Measurements from ENCODE around the gene NAA35.

DNA sequence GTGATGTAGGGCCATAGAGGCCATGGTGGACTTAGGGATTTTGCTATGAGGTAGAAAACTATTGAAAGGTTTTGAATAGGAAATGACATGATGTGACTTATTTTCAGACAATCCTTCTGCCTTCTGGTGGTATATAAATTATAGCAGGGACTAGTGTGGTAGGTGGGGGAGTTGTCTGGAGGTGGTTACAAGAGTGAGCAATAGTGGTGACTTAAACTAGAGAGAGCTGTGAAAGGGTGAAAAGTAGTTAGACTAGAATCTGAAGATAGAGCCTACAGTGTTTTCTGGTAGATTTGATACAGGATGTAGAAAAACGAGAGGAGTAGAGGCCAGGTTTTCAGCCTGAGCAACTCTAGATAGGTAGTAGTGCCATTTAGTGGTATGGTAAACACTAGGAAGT lies 32.3 kb downstream of the NAA35 start:
- TF ChIP-seq, protein P1, sequence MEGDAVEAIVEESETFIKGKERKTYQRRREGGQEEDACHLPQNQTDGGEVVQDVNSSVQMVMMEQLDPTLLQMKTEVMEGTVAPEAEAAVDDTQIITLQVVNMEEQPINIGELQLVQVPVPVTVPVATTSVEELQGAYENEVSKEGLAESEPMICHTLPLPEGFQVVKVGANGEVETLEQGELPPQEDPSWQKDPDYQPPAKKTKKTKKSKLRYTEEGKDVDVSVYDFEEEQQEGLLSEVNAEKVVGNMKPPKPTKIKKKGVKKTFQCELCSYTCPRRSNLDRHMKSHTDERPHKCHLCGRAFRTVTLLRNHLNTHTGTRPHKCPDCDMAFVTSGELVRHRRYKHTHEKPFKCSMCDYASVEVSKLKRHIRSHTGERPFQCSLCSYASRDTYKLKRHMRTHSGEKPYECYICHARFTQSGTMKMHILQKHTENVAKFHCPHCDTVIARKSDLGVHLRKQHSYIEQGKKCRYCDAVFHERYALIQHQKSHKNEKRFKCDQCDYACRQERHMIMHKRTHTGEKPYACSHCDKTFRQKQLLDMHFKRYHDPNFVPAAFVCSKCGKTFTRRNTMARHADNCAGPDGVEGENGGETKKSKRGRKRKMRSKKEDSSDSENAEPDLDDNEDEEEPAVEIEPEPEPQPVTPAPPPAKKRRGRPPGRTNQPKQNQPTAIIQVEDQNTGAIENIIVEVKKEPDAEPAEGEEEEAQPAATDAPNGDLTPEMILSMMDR (IDR thresholded peaks at IDR 0.05) = no peak
- no peak for TF ChIP-seq TEAD4 (CRISPR knock-in tag; IDR thresholded peaks at IDR 0.05)
- TF ChIP-seq, protein P2, sequence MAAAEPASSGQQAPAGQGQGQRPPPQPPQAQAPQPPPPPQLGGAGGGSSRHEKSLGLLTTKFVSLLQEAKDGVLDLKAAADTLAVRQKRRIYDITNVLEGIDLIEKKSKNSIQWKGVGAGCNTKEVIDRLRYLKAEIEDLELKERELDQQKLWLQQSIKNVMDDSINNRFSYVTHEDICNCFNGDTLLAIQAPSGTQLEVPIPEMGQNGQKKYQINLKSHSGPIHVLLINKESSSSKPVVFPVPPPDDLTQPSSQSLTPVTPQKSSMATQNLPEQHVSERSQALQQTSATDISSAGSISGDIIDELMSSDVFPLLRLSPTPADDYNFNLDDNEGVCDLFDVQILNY (CRISPR knock-in tag; IDR thresholded peaks at IDR 0.05) = no peak
- TF ChIP-seq NR3C1 (CRISPR knock-in tag; conservative IDR thresholded peaks at IDR 0.05; ENCODE audit: low read depth) = no peak
- no peak for TF ChIP-seq RELA (CRISPR knock-in tag; IDR thresholded peaks at IDR 0.05; ENCODE audit: borderline replicate concordance)
- TF ChIP-seq FOXK1 (CRISPR knock-in tag; IDR thresholded peaks at IDR 0.05) = no peak

Measured in WTC11 (cell line).